Retina (tissue), 1 donor: ENCODE measurements around the gene FICD.

ENCODE experiments used
- DNase-seq: peaks from one replicate; pipeline ENCODE4 v3.0.0-alpha.2; 2016

The FICD gene

DNA sequence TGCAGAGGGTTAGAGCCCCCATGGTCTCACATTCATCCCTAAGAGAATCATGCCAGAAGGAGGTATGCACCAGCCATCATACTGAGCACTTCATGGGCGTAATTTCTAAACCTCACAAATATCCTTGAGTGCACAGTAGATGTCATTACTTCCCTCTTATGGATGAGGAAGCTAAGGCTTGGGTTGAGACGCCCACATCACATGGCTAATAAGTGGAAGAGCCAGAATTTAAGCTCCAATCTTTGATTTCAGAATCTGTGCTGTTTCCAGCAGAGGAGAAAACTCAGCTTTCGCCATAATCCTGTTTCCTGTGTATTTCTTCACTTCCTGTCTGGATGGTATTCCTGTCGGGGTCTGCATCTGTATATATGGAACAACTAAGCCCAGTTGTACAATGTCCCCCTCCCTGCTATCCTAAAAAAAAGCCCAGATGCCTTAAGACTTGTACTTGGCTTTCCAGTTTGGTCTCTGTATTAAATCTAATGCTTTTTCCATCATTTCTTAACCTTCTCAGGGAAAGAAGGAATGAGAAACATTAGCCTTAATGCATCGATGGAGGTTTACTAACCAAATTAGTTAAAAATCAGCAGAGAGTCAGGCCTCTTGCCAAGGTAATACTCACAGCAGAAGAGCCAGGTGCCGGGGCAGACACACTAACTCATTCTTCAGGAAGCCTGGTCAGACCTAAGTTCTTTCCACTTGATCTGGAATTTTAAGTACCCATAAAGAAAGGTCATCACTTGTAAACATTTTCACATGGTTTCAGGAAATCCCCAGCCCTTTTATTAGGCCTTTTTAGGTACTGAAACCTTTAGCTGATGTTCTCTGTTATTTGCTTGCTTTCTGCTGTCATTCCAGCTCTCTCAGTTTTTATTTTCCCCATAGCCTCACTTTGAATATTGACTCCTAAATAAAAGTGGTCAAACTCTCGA, 52.6 kb downstream of the FICD start:
- no peak for DNase-seq

DNA sequence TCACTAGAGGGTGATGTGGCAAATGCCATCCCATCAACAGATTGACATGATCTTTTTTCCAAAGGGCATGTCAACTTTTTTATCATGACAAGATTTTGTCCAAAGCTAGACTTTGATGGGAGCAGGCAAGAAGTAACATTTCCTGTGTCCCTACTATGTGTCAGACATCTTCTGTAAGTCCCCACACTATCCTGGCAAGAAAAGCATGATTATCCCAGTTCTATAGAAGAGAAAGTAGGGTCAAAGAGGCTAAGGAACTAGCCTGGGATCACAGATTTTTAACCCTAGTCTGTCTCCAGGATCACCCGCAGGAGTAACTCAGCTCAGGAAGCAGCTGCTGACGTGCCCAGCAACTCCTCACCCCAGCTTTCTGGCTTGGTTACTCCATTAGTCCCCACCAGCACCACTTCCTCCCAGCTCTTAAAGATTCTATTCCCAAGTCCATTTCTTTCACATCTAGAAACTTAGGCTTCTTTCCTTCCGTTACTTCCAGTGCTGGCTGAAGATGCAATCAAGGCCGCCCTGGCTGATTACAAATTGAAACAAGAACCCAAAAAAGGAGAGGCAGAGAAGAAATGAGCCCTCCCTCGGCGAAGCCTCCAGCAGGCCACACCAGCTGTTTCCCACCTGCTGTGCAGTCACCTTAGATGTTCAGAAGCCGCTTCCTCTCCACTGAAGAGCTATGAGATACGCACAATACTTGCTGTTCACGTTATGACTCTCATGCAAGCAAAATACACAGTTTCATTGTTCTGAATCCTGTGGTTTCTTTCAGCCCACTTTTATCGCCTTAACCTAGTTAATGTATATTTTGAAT, 53.5 kb downstream of the FICD start:
- no peak for DNase-seq
